ENCODE measurements around the gene HINFP.
"Not testable (repeated sequence)": the region's sequence is repeated elsewhere in the genome, so short reads cannot be mapped to it uniquely, and the experiment has no call there.

HINFP gene

DNA sequence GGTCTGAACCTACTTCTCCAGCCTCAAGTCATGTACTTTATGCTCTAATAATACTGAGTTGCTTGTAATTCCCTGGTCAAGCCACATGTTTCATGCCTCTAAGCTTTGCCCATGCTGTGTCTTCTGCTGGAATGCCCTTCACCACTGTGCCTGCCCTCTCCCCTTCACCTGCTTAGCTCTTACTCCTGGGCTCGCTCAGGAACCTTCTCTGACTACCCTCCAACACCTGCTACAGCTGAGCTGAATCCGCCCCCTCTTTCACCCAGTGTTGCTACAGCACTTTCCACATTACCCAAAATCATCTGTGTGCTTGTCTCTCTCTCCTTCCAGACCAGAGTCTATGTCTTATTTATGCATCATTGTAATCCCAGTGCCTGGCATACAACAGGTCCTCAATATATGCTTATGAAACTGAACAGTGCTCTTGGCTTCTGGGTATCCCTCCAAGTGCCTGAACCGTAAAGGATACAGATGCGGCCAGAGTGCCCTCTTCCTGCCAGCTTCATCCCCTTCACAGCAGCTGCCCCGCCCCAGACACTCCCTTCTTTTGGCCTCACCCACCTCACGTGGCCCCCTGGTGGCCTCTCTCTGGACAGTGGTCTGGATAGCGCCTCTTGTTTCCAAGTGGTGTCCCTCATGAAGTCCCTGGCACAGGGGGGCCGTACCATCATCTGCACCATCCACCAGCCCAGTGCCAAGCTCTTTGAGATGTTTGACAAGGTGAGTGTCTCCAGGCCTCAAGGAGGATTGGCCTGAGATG is 34.5 kb downstream of the HINFP start:
- DNase-seq (ENCODE audit: low read depth): peak; percentile 37

DNA sequence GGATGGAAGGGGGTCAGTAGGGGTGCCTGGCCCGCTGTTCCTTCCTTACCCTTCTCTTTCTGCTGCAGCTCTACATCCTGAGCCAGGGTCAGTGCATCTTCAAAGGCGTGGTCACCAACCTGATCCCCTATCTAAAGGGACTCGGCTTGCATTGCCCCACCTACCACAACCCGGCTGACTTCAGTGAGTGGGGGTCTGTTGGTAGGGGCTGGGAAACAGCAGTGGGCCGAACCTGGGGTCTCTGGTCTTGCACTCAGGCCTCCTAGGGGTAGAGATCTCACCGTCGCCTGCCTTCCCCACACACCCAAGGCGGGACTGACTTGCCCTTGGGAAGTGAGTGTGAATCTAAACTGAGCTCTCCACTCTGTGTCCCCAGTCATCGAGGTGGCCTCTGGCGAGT is 35.1 kb downstream of the HINFP start:
- DNase-seq (ENCODE audit: low read depth): no peak

DNA sequence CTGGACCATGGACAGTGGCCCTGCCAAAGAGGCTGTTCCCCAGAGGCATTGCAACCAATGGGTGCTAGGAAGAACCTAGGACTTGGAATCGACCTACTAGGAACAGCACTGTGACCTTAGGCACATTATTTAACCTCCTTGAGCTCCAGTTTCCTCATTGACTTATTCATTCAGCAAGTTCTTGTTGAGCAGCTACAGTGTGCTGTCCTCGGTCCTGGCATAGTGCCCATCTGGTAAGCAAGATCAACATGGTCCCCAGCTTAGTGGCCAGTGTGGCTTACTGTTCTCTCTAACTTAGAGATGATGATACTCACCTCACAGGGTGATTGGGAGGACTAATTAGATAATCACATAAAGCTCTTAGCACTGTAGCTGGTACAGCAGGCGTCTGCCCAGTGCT is 35.7 kb downstream of the HINFP start:
- DNase-seq (ENCODE audit: low read depth): no peak

DNA sequence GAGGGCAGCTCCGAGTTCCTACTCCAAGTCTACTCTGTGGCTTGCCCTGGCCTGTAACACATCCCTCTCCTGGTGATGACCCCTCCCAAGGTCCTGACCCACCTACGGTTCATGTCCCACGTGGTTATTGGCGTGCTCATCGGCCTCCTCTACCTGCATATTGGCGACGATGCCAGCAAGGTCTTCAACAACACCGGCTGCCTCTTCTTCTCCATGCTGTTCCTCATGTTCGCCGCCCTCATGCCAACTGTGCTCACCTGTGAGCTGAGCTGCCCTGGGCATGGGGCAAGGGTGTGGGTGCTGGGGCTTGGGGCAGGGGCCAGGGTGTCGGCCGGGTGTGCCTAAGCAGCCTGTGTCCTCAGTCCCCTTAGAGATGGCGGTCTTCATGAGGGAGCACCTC is 37.1 kb downstream of the HINFP start:
- no peak for DNase-seq (ENCODE audit: low read depth)

DNA sequence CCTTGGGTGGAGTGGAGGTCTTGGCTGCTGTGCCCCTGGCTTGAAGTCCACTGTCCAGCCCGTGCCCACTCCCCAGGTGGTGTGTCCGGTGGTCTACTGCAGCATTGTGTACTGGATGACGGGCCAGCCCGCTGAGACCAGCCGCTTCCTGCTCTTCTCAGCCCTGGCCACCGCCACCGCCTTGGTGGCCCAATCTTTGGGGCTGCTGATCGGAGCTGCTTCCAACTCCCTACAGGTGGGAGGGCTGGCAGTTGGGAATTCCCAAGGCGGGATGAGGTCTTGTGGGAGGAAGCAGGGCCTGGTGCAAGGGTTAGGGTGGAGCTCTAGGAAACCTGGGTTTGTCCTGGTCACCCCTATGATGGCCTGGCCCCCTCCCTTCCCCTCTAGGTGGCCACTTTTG is 38.8 kb downstream of the HINFP start:
- DNase-seq (ENCODE audit: low read depth): no peak

DNA sequence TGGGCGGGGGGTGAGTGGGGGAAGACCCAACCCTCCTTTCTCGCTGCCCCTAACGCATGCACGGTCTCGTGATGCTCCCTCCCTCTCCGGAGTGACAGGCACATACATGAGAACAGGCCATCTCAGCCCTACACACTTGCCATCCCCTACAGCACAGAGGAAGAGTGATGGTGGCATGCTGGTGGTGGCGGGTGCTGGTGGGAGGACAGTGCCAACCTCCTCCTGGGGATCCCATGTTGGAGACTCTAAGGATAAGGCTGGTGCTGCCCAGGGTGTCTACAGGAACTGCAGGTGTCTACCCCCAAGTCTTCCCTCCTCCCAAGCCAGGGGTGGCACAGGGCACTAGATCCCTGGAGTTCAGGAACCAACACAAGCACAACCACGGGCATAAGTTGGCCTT is 40.5 kb downstream of the HINFP start:
- DNase-seq (ENCODE audit: low read depth): no peak

DNA sequence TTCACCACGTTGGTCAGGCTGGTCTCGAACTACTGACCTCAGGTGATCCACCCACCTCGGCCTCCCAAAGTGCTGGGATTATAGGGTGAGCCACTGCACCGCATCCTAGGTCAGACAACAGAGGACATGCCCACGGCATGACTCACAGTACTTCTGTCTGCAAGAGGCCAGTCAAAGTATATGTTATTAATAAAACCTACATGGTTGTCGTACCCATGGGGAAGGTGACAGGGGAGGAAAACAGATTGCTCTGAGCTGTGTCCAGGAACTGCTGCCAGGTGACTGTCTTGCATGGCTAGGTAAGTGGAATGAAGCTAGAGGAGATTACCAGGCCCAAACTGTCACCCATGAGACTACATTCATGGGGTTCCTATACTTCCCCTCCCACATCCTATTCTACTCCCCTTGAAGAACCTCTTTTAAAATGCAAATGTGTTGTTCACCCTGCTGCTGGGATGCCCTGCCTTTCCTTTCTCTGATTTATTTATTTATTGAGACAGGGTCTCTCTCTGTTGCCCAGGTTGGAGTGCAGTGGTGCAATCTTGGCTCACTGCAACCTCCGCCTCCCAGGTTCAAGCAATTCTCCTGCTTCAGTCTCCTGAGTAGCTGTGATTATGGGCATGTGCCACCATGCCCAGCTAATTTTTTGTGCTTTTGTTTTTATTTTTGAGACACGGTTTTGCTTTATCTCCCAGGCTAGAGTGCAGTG is 45.1 kb downstream of the HINFP start:
- peak; percentile 75 for DNase-seq (ENCODE audit: low read depth)

DNA sequence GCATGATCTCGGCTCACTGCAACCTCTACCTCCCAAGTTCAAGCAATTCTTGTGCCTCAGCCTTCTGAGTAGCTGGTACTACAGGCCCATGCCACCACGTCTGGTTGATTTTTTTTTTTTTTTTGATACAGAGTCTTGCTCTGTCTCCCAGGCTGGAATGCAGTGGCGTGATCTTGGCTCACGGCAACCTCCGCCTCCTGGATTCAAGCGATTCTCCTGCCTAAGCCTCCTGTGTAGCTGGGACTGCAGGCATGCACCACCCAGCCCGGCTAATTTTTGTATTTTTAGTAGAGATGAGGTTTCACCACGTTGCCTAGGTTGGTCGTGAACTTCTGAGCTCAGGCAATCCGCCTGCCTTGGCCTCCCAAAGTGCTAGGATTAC is 45.7 kb downstream of the HINFP start:
- DNase-seq (ENCODE audit: low read depth): not testable (repeated sequence)

DNA sequence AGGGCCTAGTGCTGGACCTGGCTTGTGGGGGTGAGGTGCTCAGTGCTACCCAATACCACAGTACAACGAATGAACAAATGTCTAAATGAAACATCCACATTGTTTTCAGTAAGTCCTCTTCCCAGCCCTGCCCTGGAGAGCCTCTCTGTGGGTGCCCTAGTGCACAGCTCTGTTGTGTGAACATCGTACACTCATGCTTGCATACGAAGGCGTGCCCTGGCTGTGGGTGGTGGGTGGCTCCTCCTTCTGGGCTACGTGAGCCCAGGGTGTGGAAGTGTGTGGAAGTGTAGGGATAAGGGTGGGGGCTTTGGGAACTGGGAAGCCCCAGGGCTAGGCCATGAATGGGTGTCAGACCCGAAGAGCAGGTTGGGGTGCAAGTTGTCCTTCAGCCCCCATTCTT is 46.6 kb downstream of the HINFP start:
- DNase-seq (ENCODE audit: low read depth): no peak

DNA sequence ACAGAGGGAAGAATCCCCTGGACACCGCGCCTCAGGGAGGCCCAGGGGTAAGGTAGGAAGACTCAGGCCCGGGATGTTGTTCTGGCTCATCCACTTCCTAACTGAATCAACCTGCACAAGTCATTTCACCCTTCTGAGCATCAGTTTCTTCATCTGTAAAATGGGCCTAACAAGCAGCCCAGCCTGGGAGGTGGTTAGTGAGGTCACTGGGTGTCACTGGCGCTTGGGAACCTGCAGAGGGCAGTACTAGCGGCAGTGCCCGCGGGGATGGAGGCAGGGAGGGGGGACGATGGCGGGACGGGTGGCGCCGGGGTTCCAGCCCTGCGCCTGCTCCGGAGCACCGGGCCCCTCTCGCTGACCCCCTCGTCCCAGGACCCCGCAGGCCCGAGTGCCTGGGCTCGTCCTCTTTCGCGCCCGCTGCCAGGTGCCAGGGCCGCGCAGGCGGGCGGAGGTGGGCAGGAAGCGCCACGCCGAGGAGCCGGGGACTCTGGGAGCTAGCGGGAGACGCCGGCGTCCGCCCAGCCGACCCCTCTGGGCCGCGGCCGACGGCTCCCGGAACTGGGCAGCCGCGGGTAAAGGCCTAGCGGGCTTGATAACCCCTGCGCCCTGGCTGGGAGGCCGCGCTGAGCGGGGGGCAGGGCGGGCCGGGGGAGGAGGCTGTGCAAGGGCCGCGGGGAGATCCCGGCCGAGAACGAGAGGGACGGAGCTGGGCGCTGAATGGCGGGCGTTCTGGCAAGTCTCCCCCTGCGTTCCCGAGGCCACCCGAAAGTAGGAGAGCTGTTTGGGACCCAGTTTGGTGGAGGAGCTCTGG is 47.3 kb downstream of the HINFP start, which contains the start of gene NLRX1:
NLRX1 (plus strand) TSS at position 255 of the 811 bp plus-strand sequence. CDS start 2,679 bp downstream, outside the sequence.
- peak; percentile 86 for DNase-seq (ENCODE audit: low read depth)

DNA sequence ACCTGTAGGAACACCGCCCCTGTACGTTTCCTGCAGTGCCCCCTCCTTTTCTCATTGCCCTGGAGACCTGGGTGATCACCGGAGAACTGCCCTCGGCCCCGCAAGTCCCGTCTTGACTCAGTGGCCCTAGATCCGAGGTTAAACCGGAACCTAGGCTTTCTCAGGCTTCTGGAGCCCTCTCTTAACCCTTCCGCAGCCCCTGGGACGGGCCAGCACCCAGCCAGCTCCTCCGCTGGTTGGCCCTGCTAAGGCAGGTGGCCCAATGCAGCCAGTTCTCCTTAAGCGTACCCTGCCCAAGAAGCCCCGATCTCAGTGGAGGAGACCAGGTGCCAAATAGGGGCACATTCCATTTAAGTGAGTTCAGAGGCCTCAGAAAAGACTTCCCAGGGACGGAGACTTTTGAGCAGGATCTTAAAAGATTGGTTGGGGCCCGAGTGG is 47.9 kb downstream of the HINFP start:
- DNase-seq (ENCODE audit: low read depth): peak; percentile 65

DNA sequence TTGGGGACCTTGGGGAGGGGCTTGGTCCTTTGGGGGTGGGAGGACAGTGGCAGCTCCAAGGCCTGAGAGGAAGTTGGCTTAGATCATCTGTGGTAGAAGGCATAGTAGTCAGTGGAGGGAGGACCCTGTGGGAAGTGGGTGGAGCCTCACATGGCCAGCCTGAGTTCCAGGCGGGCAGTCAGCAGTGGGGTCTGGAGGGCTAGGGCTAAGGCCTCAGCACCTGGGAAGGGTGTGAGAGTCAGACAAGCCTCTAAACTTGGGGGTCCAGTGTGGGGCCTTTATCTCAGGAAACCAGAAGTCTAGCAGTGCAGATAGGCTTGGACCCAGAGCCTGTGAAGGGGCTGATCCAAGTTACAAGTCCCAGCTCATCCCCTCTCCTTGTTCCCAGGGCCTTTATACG is 51.1 kb downstream of the HINFP start:
- peak; percentile 36 for DNase-seq (ENCODE audit: low read depth)

DNA sequence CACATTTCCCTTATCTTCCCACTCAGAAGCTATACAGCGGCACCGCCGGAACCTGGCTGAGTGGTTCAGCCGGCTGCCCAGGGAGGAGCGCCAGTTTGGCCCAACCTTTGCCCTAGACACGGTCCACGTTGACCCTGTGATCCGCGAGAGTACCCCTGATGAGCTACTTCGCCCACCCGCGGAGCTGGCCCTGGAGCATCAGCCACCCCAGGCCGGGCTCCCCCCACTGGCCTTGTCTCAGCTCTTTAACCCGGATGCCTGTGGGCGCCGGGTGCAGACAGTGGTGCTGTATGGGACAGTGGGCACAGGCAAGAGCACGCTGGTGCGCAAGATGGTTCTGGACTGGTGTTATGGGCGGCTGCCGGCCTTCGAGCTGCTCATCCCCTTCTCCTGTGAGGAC is 52.1 kb downstream of the HINFP start:
- DNase-seq (ENCODE audit: low read depth): no peak

DNA sequence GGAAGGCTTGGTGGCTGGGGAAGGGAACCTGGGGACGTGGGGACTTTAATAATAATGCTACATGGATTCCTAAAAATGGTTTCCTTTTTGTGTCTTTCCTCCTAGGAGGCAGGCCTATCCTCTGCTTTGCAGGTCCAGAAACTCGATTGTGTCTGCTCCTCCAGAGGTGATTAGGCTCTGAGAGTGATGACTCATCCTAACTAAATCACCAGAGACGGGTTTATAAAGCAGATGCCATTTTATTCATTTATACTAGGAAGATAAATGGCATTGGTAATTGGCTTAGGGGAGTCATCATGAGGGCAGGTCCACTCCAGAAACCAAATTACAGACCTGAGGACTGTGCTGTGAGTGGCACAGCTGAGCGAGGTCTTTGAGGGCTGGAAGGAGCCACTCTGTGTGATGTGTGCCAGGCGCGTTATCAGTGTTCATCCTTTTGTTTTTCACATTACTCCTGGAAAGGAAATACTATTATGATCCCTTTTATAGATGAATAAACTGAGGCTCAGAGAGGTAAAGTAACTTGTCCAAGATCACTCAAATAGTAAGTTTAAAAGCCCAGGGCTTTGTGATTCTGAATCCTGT is 54.2 kb downstream of the HINFP start:
- peak; percentile 48 for DNase-seq (ENCODE audit: low read depth)

DNA sequence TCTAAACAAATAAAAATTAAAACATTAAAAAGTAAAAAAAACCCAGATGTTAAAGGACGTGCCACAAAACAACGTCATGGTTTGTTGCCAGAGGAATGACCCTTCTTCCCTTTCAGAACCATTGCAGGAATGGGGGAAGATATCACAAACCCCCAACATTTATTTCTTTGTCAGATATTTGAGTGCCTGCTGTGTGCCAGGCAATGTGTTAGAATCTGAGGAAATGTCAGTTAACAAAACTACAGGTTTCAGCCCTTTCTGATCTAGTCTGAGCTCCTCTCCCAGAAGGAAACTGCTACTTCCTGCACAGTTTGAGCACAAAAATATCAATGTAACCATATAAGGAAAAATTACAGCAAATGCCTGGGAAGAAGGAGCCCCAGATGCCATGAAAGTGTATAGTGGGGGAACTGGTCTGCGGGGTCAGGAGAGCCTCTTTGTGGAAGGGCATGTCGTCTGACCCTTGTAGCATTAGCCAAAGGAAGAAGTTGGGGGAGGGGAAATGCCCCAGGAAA is 56.8 kb downstream of the HINFP start:
- DNase-seq (ENCODE audit: low read depth): peak; percentile 48

DNA sequence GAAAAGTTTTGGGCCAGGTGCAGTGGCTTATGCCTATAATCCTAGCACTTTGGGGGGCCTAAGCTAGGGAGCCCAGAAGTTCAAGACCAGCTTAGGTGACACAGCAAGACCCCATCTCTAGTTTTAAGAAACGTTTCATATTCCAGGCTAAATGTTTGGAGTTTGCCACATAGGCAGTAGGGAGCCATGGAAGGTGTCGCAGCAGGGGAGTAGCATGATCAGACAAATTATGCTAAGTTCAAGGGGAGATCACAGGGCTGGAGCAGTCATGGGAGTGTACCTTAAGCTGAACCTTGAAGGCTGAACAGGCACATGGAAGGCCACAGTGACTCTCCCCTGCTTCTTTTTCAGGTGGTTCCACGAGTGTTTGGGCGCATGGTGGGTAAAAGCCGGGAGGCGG is 58.0 kb downstream of the HINFP start:
- no peak for DNase-seq (ENCODE audit: low read depth)

DNA sequence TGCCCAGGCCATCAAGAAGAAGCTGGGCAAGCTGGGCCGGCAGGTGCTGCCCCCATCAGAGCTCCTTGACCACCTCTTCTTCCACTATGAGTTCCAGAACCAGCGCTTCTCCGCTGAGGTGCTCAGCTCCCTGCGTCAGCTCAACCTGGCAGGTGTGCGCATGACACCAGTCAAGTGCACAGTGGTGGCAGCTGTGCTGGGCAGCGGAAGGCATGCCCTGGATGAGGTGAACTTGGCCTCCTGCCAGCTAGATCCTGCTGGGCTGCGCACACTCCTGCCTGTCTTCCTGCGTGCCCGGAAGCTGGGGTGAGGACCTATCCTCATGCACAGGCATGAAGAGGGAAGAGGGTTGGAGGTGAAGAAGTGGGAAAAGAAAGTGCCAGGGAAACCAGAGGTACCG is 58.6 kb downstream of the HINFP start:
- DNase-seq (ENCODE audit: low read depth): no peak

DNA sequence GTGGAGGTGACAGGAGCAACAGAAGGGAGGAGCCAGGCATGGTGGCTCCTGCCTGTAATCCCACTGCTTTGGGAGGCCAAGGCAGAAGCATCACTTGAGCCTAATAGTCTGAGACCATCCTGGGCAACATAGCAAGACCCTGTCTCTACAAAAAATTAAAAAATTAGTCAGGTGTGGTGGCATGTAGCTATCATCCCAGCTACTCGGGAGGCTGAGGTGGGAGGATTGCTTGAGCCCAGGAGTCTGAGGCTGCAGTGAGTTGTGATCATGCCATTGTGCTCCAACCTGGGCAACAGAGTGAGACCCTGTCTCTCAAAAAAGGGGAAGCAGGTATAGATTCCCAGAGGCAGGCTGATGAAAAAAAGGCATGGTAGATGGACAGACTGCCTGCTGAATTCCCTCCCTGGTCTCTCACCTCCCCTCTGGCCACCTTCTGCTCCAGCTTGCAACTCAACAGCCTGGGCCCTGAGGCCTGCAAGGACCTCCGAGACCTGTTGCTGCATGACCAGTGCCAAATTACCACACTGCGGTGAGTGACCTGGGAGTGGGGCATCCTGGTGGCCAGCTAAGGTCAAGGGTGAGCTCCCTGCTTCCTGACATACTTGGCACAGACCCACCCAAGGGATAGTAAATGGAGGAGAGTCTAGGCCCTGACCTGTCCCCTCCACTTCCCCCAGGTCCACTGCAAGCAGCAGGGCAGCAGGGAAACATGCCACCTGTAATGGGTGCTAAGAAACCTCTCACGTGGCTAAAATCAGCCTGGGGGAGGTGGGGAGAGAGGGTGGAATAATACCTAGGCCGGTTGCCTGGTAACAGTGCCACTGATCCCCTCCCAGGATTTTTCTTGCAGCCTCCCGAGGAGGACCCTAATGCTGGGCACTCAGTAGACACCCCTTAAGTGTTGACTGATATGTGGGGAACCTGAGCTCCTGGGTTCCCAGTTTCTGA is 59.6 kb downstream of the HINFP start:
- DNase-seq (ENCODE audit: low read depth): no peak

DNA sequence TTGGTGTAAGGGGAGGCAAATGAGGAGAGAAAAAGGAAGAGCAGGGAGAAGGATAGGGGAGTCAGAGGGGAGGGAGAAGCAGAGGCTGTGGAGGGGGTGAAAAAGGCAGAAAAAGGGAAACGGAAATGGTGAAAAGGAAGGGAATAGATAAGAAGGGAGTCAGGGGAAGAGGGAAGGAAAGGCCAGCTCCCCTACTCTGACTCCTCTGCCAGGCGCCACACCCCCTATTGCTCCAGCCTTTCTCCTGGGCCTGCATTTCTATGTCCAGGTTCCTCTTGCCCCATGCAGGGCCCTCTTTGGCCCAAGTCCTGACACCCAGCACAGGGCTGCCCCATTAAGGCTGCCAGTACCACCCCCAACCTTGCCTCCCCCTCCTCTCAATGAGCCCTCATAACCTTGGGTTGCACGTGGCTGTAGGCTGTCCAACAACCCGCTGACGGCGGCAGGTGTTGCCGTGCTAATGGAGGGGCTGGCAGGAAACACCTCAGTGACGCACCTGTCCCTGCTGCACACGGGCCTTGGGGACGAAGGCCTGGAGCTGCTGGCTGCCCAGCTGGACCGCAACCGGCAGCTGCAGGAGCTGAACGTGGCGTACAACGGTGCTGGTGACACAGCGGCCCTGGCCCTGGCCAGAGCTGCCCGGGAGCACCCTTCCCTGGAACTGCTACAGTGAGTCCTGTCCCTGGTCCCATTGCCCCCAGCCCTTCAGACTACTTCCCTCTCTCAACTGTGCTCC is 60.5 kb downstream of the HINFP start:
- no peak for DNase-seq (ENCODE audit: low read depth)

DNA sequence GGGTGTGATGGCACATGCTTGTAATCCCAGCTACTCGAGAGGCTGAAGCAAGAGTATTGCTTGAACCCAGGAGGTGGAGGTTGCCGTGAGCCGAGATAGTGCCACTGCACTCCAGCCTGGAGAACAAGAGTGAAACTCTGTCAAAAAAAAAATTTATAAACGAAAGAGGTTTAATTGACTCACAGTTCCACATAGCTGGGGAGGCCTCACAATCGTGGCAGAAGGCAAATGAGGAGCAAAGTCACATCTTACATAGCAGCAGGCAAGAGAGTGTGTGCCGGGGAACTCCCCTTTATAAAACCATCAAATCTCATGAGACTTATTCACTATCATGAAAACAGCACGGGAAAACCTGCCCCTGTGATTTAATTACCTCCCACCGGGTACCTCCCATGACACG is 63.0 kb downstream of the HINFP start:
- not testable (repeated sequence) for DNase-seq (ENCODE audit: low read depth)
